HG03460 (cell line): ENCODE results near the gene DUSP5.

Experiments
- ATAC-seq: cut with Tn5 transposase; IDR thresholded peaks from one replicate; pipeline ENCODE4 v1.9.1; 2021; ENCODE audit not compliant: unreplicated experiment

The DUSP5 gene

DNA sequence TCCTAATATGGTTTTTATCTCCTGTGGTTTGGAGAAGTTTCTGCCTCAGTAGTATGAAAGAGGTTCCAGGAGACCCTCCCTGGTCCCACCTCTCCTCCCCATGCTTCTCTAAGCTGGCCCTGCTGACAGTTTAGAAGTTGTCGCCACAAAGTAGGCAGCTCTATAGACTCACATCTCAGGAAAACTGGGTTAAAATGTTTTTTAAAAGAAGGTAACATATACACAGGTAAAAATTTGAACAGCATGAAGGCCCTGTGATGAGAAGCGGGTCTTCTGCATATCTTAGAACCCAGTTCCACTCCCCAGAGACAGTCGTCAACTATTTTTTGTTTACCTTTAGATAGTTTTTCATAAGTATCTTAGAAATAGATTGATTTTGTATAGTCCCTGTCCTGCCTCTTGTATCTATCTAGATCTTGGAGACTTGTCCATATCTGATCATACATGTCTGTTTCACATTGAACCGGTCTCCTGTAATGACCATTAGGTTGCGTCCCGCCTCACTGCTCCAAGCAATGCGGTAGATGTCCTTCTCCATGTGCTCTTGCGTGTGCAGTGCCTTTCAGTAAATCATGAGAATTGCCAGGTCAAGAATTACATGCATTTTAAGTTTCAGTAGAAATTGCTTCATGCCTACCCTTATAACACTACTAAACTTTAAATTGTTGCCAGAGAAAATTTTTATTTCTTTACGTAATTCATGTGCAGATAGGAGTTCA lies 2.2 kb downstream of the DUSP5 start:
- no peak for ATAC-seq

DNA sequence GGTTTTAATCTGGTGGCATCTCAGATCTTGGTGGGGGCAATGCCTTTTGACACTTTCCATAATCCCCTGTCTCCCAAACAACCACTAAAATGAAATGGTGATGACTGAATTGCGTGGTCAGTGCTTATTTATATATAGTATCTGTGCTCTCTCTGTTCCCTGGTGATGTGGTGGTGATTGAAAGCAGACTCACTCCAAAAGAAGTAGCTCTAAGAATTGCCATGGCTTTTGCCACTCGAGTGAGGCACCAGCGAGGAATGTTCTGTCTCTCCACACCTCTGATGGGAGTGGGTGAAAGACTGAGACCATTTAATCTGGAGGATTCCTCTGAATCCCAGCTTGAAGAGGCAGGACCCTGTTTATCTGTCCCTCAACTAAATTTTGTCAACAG lies 2.8 kb downstream of the DUSP5 start:
- ATAC-seq, result no peak

DNA sequence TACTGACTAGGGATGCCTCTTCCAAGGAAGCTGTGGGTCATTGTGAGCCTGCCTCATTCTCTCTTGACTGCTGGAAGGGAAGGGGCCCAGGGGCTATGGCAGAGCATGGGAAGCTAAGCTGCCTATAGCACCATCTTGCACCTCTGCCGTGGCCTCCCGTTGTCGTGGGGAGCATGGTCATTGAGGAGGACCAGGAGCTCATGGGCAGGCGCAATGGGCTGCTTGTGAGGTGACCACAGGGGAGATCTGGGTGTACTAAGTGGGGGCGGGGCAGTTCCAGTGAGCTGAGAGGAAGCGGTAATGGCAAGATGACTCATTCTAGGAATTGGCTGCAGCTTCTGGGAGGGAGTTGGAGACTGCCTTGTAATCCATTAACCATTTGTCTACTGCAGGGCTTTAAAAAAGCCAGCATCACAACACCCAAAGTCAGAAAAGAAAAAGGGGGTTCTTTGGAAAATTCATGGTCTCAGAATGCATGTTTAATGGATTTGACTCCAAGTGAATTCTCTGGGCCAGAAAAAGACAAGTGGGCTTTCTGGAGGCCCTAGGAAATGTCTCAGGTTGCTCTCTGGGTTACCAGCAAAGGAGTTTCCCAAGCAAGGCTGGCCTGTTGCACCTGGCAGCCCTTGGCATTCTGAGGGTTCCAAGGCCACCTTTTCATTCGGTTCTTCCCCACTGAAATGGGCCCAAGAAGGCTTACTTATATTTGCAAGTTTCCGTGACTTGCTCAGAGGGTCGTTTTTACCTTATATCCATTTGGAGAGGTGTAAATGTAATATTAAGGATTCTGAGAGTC lies 3.6 kb downstream of the DUSP5 start:
- ATAC-seq, result no peak

DNA sequence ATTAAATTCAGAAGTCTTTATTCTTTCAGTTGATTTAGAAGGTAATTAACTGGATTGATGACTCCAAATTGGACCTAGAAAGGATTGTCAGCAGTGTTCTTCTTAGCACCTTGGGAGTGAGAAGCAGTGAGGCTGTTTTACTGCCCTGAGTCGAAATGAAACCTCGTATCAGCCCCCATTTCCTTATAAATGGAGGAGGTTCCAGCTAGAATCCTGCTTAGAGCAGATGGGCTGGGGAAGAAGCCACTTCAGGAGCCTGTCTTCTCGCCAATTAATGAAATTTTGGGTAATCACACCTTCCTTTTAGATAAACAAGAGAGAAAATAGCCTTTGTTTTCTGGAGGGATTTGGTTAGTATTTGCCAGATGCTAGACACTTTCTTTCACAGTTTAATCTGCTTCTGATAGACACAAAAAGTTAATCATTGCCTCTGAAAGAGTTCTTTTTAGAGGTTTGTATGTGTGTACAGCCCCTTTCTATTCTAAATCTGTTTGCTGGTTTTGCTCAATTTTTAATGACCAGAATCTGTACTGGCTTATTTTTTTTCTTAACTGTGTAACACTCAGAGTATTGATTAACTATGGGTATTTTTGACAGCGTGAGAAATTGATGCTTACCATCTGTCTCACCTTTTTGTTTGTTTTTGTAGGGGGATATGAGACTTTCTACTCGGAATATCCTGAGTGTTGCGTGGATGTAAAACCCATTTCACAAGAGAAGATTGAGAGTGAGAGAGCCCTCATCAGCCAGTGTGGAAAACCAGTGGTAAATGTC lies 4.6 kb downstream of the DUSP5 start:
- ATAC-seq, result no peak

DNA sequence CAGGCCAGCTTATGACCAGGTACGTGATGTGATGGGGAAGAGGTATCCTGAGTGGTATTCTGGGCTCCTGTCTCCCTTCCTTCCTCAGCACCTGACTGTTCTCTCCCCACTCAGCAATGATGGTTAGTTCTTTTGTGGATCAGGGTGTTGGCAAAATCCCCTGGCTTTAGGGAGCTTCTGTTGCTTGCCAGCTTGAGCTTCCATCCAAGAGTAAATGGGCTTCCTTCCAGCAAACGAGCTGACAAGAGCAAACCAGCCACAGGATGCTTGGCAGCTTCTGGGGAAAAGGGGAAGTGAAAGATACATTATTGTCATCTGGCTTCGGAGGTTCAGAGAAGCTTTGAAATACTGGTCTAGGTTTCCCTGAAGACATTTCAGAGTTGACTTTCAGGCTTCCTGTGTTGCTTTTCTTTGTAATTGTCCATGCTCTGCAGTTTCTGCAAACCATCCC lies 5.2 kb downstream of the DUSP5 start:
- peak; percentile 33 for ATAC-seq

DNA sequence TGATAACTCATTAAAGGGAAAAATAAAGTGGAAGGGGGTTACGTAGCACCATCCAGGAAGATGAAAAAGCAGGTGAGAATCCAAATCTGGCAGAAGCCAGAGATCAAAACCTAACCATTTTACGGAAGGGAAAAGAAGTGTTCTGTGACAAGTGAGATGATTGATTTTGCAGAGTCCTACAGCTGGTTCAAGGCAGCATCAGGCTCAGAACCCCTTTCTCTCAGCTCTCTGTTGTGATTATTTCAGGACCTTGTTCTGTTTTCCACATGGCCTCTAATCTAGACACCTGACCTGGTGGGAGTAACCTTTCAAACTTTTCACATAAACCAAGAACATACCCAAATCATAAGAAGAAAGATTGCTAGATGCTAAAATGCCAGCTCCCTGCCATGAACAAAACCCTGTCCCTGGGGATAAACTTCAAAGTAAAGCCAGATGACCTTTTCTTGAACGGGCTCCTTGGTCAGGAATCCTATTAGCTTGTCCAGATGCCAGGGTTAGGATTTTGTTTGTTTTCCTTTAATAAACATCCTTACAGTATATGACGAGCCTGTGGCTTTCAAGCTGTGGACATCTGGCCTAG lies 5.9 kb downstream of the DUSP5 start:
- no peak for ATAC-seq

DNA sequence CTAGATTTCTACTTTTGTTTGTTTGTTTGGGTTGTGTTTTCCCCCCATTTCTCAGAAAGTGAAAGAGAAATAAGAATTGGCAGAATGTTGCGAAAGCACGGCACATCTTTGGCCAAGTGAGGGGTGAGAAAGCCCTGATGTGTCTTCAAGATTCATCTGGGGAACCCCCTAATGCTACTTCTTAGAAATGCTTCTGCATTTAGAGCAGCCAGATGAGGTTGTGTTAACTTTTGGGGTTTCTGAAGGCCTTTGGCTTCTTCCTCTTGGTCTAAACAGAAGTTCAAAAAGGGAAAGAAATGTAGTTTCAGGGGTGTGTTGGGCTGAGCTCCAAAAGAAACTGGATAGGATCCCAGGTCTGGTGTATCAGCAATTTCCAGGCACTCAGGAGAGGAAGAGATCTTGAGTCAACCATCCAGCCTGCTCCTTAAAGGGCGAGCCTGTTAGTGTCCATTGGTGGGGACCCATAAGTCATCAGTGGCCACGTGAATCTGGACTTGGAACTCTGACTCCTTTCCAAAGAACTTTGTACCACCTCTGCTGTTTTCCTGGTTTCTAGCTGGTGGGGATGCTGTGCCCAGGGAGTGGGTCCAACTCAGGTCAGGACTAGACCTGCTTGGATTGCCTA lies 6.5 kb downstream of the DUSP5 start:
- peak; percentile 56 for ATAC-seq

DNA sequence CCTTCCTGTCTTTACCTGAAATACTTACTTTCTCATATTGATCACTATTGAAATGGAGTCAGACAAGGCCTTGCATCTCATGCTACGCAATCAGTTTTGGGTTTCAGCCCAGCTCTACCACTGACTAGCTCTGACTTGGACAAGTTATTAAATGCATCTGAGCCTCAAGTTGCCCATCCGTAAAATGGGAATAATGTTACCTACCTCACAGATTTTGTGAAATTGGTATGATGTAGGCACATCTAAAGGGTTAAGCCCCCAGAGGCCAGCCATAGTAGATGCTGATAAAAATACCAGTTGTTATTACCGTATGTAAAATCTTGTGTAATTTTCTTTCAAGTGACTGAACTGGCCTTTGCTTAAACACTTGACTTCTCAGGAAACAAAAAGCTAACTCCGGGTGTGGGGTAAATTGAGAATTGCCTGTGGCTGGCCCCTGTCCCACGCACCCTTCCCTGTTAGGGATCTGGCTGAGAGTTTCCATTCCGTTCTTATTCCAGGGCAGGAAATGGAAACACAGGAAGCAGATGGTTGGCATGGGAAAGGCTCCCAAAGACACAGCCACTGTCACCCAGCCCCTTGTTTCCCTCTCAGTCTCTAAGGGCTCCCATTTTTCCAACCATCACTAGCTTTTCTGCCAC lies 7.5 kb downstream of the DUSP5 start:
- ATAC-seq, result no peak

DNA sequence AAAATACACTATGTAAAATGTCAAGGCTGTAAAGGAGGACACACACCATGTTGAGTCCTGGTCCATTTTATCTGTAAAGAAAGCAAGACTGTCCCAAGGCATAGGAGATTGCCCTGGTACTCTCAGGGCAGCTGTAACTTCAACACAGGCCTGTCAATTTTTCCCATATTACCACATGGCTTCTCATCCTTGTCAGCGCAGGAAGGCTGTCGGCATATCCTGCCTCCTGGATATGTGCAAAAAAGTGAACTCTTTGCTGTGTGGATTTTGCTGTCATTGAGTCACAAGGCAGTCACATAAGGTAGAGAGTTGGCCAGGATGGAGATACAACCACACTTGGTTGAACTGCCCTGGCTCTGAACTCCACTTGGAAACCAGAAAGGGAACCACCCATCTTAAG lies 8.7 kb downstream of the DUSP5 start:
- ATAC-seq, result no peak

DNA sequence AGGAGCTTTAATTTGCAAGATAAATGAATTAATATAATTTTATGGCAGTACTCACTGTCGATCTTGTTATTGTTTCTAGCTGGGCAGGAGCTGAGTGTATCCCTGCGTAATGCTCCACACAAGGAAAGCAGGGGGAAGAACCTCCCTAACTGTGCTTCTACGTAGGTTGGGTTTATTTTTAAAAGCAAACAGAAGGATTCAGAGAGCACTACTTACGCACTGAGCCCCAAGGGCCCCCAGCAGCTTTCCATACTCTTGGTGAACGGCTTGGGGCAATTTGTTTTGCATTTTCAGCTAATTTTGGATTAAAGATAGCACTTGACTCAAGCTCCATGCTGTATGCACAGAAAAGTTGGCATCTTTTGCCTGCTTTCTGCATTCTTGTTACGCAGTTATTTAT lies 9.6 kb downstream of the DUSP5 start:
- ATAC-seq, result no peak

DNA sequence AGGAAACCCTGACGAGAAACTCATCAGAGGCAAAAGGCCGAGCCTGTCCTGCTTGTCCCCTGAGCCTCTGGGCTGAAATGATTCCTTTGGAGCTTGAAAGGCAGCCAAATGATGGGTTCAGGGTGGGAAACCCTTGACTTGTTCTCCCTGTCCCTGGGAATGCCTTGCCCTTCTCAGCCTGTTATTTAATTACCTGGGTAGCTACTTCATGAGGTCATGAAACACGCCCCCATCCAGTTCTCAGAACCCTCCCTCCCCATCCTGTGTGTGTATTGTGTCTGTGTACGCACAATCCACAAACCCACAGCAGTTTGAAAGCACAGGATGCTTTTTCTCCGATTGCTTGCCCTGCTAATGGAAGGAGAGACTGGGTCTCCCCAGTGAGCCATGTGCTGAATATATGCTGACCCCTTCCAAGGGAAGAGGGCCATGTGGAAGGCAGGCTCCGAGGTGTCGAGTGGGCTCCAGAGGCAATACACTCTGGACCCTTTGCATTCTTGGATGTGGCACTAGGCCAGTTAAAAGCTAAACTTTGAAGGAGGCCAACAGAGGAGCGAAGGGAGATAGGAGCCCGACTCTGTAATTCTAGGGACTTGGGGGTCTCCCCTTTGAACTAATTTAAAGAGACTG lies 10.6 kb downstream of the DUSP5 start:
- ATAC-seq, result no peak

DNA sequence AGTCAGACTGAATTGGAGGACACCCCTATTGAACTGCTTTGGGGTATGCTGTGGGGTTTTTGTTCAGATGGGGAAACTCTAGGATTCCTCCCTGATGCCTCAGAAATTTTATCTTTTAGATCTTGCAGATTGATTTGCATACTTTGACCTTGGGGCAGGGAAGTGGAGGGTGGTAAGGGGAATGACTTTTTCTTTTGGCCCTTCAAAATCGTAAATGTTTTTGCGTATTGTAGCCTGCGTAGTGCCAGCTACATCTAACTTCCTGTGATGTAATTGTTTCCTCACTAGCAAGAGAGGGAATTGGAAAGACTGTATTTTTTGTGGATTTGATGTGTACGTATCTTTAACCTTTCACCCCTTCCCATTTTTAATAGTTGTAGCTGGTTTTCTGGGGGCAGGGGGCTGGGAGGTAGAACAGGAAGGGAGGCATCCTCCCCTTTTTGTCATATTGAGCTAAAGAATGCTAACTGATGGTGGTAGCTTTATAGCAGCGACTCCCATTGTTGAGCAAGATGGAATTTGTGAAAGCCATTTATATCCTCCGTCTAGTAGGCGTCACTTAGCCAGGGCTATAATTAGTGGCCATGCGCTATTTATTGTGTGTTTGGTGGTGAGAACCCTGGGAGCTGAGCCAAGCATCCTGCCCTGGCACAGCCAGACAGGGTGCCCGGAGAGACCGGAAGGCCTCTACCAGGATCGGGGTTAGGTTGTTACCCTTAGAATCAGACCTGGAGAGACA lies 11.3 kb downstream of the DUSP5 start:
- no peak for ATAC-seq

DNA sequence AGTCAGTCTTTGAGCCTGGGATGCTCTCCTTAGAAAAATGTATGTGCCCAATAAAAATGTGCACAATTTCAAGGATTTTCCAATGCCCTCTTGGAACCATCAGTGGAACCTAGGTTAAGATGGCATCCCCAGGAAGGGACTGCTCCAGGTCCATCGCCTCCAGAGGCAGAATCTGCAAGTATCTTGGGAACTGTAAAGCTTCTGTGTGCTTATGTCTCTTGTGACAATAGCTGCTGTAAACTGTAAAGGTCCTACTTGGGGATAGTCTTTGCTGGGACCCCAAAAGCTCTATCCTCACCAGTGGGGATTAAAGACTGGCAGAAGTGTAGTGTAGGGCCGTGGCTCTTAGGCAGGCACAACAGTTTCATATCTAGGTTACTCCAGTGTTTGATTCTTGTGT lies 11.9 kb downstream of the DUSP5 start:
- no peak for ATAC-seq

DNA sequence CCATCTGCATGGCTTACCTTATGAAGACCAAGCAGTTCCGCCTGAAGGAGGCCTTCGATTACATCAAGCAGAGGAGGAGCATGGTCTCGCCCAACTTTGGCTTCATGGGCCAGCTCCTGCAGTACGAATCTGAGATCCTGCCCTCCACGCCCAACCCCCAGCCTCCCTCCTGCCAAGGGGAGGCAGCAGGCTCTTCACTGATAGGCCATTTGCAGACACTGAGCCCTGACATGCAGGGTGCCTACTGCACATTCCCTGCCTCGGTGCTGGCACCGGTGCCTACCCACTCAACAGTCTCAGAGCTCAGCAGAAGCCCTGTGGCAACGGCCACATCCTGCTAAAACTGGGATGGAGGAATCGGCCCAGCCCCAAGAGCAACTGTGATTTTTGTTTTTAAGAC lies 12.4 kb downstream of the DUSP5 start:
- ATAC-seq, result no peak

DNA sequence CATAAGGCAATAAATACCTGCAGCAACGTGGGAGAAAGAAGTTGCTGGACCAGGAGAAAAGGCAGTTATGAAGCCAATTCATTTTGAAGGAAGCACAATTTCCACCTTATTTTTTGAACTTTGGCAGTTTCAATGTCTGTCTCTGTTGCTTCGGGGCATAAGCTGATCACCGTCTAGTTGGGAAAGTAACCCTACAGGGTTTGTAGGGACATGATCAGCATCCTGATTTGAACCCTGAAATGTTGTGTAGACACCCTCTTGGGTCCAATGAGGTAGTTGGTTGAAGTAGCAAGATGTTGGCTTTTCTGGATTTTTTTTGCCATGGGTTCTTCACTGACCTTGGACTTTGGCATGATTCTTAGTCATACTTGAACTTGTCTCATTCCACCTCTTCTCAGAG lies 13.0 kb downstream of the DUSP5 start:
- no peak for ATAC-seq

DNA sequence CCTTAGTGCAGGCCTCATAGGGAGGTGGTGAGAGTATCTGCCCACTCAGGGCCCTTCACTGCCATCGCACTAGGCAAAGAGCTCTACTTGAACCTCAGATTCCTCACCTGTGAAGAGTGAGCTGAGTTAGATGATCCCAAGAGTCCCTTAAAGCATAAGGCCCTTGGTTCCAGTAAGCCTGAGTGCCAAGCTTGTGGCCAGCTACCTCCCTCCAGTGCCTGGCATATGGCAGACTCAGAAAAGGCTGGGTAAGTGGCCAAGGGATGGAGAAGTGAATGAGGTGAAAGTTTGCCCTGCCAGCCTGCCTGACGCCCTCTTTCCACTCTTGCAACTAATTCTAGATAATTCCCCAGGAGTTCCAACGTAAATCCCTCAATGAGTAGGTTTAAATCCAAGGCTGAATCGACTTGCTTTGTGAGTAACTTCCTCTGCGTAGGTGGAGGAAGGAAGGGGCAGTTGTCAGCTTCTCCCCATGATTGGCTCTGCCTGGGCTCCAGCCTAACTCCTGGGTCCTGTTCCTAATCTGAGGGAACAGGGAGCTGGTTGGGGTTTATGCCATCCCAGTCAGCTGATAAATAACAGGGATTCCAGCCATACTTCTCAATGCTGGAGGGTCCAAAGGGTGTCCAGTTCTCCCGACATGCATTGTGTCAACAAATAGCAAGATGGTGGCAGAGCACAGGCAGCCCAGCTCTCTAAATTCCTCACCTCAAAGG lies 14.2 kb downstream of the DUSP5 start:
- ATAC-seq, result no peak

DNA sequence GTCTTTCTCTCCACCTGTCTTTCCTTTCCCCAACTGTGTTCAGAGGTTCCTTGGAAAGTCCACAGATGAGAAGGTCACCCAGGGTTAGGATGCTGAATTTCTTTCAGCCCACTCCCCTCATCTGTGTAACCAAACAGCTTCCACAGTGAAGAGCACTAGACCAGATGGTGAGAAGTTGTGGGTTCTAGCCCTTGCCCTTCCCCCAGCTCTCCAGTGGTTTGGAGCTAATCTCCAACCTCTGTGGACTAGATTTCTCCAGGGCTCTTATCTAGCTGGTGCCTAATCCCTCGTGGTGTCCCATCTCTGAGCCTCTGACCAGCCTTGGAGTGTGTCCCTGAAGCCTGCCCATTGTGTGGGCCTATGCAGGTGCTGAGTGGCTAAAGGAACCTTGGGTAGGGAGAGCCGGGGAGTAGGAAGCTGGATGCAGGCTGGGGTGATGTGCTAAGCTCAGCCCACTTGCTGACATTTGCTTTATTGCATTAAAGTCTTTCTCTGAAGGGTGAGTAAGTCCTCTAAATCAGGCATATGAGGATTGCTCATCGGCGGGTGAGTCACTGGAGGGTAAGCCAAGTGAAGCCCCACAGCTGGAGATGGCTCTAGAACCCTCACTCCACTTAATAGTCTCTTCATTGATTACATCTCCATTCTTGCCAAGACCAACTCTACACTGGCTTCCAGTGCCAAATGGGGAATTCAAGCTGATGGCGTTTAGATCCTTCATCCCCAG lies 14.9 kb downstream of the DUSP5 start:
- ATAC-seq, result no peak

DNA sequence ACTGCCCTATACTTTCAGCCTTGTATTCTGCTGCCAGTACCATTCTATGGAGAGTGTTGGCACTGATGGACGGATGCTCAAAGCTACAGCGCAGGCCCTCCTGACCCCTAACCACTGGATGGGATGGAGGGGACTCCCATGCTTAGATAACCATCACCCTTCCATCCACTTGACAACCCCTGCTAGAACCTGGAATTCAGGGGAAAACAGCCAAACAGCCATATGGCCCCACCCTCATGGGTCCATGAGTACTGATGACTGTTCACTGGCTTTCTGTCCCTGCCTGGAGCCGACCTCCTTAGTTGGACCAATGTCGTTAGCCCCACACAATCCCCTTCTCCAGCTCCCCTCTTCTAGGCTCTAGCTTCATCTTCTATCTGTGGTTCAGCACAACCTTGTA lies 16.2 kb downstream of the DUSP5 start:
- ATAC-seq, result no peak
